OCI-LY1 (cell line): ENCODE measurements around the gene DDX4.

ENCODE experiments used
- EZH2 ChIP-seq: fragments of 200-600 bp; sonication (generic), shearing (Covaris generic); IDR thresholded peaks from 2 replicates; pipeline ENCODE4 v1.8.0; 2017; ENCODE audit warnings: borderline replicate concordance, mixed run types, mild to moderate bottlenecking, antibody characterized with exemption, low read length, moderate library complexity, mixed read lengths
- TF ChIP-seq, protein P1 (sequence below): fragments of 200-600 bp; sonication (generic), shearing (Covaris generic); IDR thresholded peaks from 2 replicates; pipeline ENCODE4 v1.5.1; 2017; ENCODE audit warnings: mild to moderate bottlenecking, antibody characterized with exemption, low read length, moderate library complexity, mixed read lengths

DNA sequence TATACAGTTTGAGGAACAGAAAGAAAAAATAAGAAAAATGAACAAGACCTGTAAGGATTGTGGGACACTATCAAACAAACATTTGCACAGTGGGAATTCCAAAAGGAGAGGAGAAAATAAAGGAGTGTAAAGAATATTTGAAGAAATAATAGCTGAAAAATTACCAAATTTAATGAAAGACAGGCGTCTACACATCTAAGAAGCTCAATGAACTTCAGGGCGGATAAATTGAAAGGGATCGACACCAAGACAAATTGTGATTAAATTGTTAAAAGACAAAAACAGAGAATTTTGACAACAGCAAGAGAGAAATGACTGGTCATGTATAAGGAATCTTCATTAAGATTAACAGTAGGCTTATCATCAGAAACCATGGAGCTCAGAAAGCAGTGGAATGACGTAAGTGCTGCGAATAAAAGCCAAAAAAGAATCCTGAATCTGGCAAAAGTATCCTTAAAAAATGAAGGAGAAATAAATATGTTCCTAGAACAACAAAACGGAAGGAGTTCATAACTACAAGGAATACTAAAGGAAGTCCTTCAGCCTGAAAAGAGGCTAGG, 22.3 kb upstream of the DDX4 start:
- TF ChIP-seq, protein P1, sequence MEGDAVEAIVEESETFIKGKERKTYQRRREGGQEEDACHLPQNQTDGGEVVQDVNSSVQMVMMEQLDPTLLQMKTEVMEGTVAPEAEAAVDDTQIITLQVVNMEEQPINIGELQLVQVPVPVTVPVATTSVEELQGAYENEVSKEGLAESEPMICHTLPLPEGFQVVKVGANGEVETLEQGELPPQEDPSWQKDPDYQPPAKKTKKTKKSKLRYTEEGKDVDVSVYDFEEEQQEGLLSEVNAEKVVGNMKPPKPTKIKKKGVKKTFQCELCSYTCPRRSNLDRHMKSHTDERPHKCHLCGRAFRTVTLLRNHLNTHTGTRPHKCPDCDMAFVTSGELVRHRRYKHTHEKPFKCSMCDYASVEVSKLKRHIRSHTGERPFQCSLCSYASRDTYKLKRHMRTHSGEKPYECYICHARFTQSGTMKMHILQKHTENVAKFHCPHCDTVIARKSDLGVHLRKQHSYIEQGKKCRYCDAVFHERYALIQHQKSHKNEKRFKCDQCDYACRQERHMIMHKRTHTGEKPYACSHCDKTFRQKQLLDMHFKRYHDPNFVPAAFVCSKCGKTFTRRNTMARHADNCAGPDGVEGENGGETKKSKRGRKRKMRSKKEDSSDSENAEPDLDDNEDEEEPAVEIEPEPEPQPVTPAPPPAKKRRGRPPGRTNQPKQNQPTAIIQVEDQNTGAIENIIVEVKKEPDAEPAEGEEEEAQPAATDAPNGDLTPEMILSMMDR, result no peak
- no peak for TF ChIP-seq EZH2
